Neural cell (in vitro differentiated cells): ENCODE results near the gene SLCO1B3. TPM values are rescaled to one million over a fixed set of nuclear protein-coding genes. Genes with fewer than 3 reads are reported as not detected.

Experiments used
- H2AFZ ChIP-seq: fragments of 200-600, 300-800 bp; sonication (generic), shearing (Covaris generic); 2 replicates; pipeline ENCODE4 v1.6.0; 2014; ENCODE audit warnings: low read depth, mild to moderate bottlenecking, antibody characterized with exemption, low read length, moderate library complexity
- H3F3A ChIP-seq: fragments of 200-600 bp; shearing (Covaris generic); 2 replicates; pipeline ENCODE4 v1.6.1; 2016; ENCODE audit warnings: mild to moderate bottlenecking, moderate library complexity, mixed read lengths, antibody characterized with exemption, low read length; ENCODE audit not compliant: insufficient read depth, poor library complexity, severe bottlenecking
- H3K27ac ChIP-seq: fragments of 200-600, 300-800 bp; sonication (generic), shearing (Covaris generic); 2 replicates; pipeline ENCODE4 v1.5.1; 2014; ENCODE audit warnings: mild to moderate bottlenecking, low read length, moderate library complexity
- H3K27me3 ChIP-seq: fragments of 300-800, 200-600 bp; sonication (generic), shearing (Covaris generic); 2 replicates; pipeline ENCODE4 v1.6.0; 2014; ENCODE audit warnings: mild to moderate bottlenecking, low read depth, low read length, moderate library complexity; ENCODE audit not compliant: insufficient read depth
- H3K36me3 ChIP-seq: fragments of 300-800, 200-600 bp; sonication (generic), shearing (Covaris generic); 2 replicates; pipeline ENCODE4 v1.5.1; 2014; ENCODE audit warnings: mild to moderate bottlenecking, antibody characterized with exemption, low read length, moderate library complexity; ENCODE audit not compliant: insufficient read depth
- H3K4me2 ChIP-seq: fragments of 300-800, 200-600 bp; sonication (generic), shearing (Covaris generic); 2 replicates; pipeline ENCODE4 v1.6.0; 2014; ENCODE audit warnings: mild to moderate bottlenecking, low read length
- H3K4me3 ChIP-seq: fragments of 300-800, 200-600 bp; sonication (generic), shearing (Covaris generic); 2 replicates; pipeline ENCODE4 v1.5.1; 2014; ENCODE audit warnings: mild to moderate bottlenecking, low read length, moderate library complexity
- H3K79me2 ChIP-seq: fragments of 200-600 bp; shearing (Covaris generic); replicated peaks from 2 replicates; pipeline ENCODE4 v1.6.0; 2014; ENCODE audit warnings: mild to moderate bottlenecking, low read length, moderate library complexity; ENCODE audit not compliant: insufficient read depth
- H3K9ac ChIP-seq: fragments of 300-800, 200-600 bp; sonication (generic), shearing (Covaris generic); 2 replicates; pipeline ENCODE4 v1.6.1; 2016; ENCODE audit warnings: mild to moderate bottlenecking, low read length, mixed read lengths
- H3K9me2 ChIP-seq: fragments of 200-600 bp; shearing (Covaris generic); 2 replicates; pipeline ENCODE4 v1.6.1; 2016; ENCODE audit warnings: mild to moderate bottlenecking, low read length, mixed read lengths; ENCODE audit not compliant: insufficient read depth
- H3K9me3 ChIP-seq: fragments of 200-600, 300-800 bp; sonication (generic), shearing (Covaris generic); 2 replicates; pipeline ENCODE4 v1.6.1; 2016; ENCODE audit warnings: mild to moderate bottlenecking, mixed run types, low read length, moderate library complexity, mixed read lengths
- H4K20me1 ChIP-seq: fragments of 200-600 bp; shearing (Covaris generic); 2 replicates; pipeline ENCODE4 v1.6.1; 2016; ENCODE audit warnings: mild to moderate bottlenecking, mixed run types; ENCODE audit not compliant: insufficient read depth
- EP300 ChIP-seq: fragments of 450-650 bp; conservative IDR thresholded peaks from 2 replicates; pipeline ENCODE4 v1.6.1; 2014; ENCODE audit warnings: antibody characterized with exemption, mild to moderate bottlenecking, moderate library complexity; ENCODE audit not compliant: poor library complexity, severe bottlenecking
- EZH2 ChIP-seq: fragments of 200-600, 300-800 bp; shearing (Covaris generic), sonication (generic); IDR thresholded peaks from 2 replicates; pipeline ENCODE4 v1.6.1; 2014; ENCODE audit warnings: antibody characterized with exemption, low read length, borderline replicate concordance, mild to moderate bottlenecking; ENCODE audit not compliant: insufficient read depth, poor library complexity, severe bottlenecking
- MXI1 ChIP-seq: fragments of 450-650 bp; conservative IDR thresholded peaks from 2 replicates; pipeline ENCODE4 v1.6.1; 2014; ENCODE audit warnings: antibody characterized with exemption, mild to moderate bottlenecking; ENCODE audit not compliant: poor library complexity, severe bottlenecking
- POLR2AphosphoS5 ChIP-seq: IDR thresholded peaks from 2 replicates; pipeline ENCODE4 v1.6.1; 2012
- RAD21 ChIP-seq: fragments of 450-650 bp; conservative IDR thresholded peaks from 2 replicates; pipeline ENCODE4 v1.6.1; 2014; ENCODE audit warnings: antibody characterized with exemption, mild to moderate bottlenecking, moderate library complexity
- SMC3 ChIP-seq: fragments of 450-650 bp; conservative IDR thresholded peaks from 2 replicates; pipeline ENCODE4 v1.6.1; 2014; ENCODE audit warnings: antibody characterized with exemption, mild to moderate bottlenecking, moderate library complexity; ENCODE audit not compliant: poor library complexity
- TAF1 ChIP-seq: IDR thresholded peaks from 2 replicates; pipeline ENCODE4 v1.6.1; 2012; ENCODE audit warnings: low read depth
- polyA plus RNA-seq: library from polyadenylated mRNA; depleted of rRNA; stranded (reverse); fragments of >200 nt; gene quantifications from 2 replicates; pipeline ENCODE4 v1.2.3, GENCODE V29; 2014
- TF ChIP-seq, protein P1 (sequence below): IDR thresholded peaks from 2 replicates; pipeline ENCODE4 v1.6.1; 2012; ENCODE audit warnings: borderline replicate concordance
- TF ChIP-seq, protein P2 (sequence below): fragments of 450-650 bp; IDR thresholded peaks from 2 replicates; pipeline ENCODE4 v1.5.1; 2014; ENCODE audit warnings: antibody characterized with exemption, mild to moderate bottlenecking, moderate library complexity; ENCODE audit not compliant: poor library complexity, severe bottlenecking

Gene SLCO1B3
- polyA plus RNA-seq, 1 donor from 2014 or later: not detected

DNA sequence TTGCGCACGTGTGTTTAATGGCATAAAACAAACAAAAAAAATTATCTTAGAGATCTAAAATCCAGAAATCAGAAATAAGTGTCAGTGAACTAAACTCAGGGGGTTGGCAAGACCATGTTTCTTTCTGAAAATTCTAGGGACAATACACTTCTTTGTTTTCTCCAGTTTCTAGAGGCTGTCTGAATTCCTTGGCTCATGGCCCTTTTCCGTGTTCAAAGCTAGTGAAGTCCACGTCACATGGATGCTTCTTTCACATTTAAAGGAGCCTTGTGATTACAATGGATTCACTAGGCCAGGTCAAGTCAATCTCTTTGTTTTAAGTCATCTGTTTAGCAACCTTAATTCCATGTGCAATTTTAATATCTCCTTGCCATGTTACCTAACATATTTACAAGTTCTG lies 22.4 kb downstream of the SLCO1B3 start:
- Histone ChIP-seq H3K27me3 (no peaks in the 10 kb centered on the region), H3K4me3 (no peak overlapping the region), H3K9ac (no peak overlapping the region), H4K20me1 (no peaks in the 10 kb centered on the region), H3K79me2 (no peaks in the 10 kb centered on the region), H3K36me3 (no peaks in the 10 kb centered on the region), H2AFZ (no peak overlapping the region), H3K4me2 (no peak overlapping the region), H3K9me2 (no peaks in the 10 kb centered on the region), H3K27ac (no peak overlapping the region), H3F3A (no peaks in the 10 kb centered on the region), H3K9me3 (no peaks in the 10 kb centered on the region)
- TF ChIP-seq POLR2AphosphoS5: no peak
- TF ChIP-seq MXI1: no peak
- no peak for TF ChIP-seq EZH2
- no peak for TF ChIP-seq TAF1
- TF ChIP-seq SMC3: no peak
- TF ChIP-seq RAD21: no peak
- TF ChIP-seq, protein P1, sequence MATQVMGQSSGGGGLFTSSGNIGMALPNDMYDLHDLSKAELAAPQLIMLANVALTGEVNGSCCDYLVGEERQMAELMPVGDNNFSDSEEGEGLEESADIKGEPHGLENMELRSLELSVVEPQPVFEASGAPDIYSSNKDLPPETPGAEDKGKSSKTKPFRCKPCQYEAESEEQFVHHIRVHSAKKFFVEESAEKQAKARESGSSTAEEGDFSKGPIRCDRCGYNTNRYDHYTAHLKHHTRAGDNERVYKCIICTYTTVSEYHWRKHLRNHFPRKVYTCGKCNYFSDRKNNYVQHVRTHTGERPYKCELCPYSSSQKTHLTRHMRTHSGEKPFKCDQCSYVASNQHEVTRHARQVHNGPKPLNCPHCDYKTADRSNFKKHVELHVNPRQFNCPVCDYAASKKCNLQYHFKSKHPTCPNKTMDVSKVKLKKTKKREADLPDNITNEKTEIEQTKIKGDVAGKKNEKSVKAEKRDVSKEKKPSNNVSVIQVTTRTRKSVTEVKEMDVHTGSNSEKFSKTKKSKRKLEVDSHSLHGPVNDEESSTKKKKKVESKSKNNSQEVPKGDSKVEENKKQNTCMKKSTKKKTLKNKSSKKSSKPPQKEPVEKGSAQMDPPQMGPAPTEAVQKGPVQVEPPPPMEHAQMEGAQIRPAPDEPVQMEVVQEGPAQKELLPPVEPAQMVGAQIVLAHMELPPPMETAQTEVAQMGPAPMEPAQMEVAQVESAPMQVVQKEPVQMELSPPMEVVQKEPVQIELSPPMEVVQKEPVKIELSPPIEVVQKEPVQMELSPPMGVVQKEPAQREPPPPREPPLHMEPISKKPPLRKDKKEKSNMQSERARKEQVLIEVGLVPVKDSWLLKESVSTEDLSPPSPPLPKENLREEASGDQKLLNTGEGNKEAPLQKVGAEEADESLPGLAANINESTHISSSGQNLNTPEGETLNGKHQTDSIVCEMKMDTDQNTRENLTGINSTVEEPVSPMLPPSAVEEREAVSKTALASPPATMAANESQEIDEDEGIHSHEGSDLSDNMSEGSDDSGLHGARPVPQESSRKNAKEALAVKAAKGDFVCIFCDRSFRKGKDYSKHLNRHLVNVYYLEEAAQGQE: no peak
- TF ChIP-seq, protein P2, sequence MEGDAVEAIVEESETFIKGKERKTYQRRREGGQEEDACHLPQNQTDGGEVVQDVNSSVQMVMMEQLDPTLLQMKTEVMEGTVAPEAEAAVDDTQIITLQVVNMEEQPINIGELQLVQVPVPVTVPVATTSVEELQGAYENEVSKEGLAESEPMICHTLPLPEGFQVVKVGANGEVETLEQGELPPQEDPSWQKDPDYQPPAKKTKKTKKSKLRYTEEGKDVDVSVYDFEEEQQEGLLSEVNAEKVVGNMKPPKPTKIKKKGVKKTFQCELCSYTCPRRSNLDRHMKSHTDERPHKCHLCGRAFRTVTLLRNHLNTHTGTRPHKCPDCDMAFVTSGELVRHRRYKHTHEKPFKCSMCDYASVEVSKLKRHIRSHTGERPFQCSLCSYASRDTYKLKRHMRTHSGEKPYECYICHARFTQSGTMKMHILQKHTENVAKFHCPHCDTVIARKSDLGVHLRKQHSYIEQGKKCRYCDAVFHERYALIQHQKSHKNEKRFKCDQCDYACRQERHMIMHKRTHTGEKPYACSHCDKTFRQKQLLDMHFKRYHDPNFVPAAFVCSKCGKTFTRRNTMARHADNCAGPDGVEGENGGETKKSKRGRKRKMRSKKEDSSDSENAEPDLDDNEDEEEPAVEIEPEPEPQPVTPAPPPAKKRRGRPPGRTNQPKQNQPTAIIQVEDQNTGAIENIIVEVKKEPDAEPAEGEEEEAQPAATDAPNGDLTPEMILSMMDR: no peak
- TF ChIP-seq EP300: no peak

DNA sequence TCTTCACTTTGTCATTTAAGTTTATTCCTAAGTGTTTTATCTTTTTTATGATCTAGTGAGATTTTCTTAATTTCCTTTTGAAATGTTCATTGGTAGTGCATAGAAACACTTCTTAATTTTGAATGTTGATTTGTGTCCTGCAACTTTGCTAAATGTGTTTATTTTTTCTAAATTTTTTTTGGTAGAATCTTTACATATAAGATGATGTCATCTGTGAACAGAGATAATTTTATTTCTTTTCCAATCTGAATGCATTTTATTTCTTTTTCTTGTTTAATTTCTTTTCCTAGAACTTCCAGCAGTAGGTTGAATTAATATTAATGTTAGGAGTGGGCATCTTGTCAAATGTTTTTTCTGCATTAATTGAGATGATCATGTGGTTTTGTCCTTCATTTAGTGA lies 42.1 kb downstream of the SLCO1B3 start:
- peaks cover 3% of the 10 kb centered on the region for H3K9me3 ChIP-seq
- H2AFZ ChIP-seq: no peak overlapping the region
- H3K9me2 ChIP-seq: no peaks in the 10 kb centered on the region
- no peaks in the 10 kb centered on the region for H3K79me2 ChIP-seq
- no peaks in the 10 kb centered on the region for H4K20me1 ChIP-seq
- no peak overlapping the region for H3K4me2 ChIP-seq
- TF ChIP-seq MXI1: no peak
- no peak for TF ChIP-seq EP300
- no peak for TF ChIP-seq EZH2
- no peak for TF ChIP-seq SMC3
- TF ChIP-seq, protein P2: no peak
- no peak for TF ChIP-seq RAD21
- TF ChIP-seq, protein P1: no peak
- no peak for TF ChIP-seq POLR2AphosphoS5
- TF ChIP-seq TAF1: no peak
- no peaks in the 10 kb centered on the region for H3K36me3 ChIP-seq
- H3K9ac ChIP-seq: no peak overlapping the region
- no peak overlapping the region for H3K27ac ChIP-seq
- no peak overlapping the region for H3K4me3 ChIP-seq
- no peaks in the 10 kb centered on the region for H3F3A ChIP-seq
- H3K27me3 ChIP-seq: no peaks in the 10 kb centered on the region
